CD4-positive, alpha-beta T cell treated with Interleukin-4 for 4 hours (primary cell): ENCODE data around the gene PSAP.
A peak's percentile ranks its signal among the peaks of the same experiment; 100 is the strongest.
"Not testable (repeated sequence)": the region's sequence is repeated elsewhere in the genome, so short reads cannot be mapped to it uniquely, and the experiment has no call there.

Experiments used
- DNase-seq: peaks from one replicate; pipeline ENCODE4 v3.0.0-alpha.2; 2020

PSAP gene

DNA sequence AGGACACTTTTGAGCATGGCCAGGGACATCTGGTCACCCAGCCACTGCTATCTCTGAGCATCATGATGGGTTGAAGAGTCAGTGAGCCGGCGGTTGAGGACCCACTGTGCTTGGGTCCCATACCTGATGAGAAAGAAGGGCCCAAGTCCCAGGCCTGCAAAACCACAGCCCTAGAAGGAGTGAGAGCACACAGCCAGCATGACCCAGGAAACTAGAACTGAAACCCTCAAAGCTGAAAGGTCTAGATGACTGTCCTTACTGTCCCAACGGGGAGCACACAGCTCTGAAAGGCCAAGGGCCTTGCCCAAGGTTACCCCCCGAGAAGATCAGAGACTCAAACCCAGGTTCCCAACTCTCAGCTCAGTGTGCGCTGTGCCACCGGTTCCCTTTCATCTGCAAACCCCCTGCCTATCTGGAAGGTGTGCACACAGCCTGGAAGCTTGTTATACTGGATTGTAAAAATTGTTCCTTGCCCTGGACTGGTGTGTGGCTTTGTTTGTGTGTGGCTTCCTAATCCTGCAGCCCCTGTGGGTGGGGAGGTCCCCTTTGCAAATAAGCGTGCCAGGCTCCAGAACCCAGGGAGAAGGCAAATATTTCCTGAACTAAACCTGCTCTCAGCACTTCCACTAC, 22.6 kb upstream of the PSAP start:
- DNase-seq: no peak

DNA sequence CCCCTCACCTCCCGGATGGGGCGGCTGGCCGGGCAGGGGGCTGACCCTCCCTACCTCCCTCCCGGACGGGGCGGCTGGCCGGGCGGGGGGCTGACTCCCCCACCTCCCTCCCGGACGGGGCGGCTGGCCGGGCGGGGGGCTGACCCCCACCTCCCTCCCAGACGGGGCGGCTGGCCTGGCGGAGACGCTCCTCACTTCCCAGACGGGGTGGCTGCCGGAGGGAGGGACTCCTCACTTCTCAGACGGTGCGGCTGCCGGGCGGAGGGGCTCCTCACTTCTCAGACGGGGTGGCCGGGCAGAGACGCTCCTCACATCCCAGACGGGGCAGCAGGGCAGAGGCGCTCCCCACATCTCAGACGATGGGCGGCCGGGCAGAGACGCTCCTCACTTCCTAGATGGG, 18.6 kb upstream of the PSAP start:
- not testable (repeated sequence) for DNase-seq

DNA sequence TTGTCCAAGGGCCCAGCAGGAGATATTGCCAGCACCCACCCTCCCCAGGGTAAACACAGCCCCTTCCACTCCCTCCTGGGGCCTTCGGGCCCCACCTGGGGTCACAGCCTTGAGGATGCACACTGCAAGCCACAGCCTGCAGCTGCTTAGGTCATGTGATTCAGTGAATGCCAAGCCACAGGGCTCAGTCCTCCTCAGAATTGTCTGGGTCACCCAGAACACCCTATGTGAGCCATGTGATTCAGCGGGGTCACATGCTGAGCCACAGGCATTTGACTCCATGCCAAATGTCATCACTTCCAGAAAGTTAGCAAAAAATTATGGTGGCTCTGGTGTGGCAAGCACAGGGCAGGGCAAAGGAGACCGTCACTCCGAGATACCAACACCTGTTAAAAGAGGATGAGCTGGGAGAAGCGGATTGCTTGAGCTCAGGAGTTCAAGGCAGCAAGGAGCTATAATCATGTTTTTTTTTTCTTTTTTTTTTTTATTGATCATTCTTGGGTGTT, 17.2 kb upstream of the PSAP start:
- DNase-seq: no peak

DNA sequence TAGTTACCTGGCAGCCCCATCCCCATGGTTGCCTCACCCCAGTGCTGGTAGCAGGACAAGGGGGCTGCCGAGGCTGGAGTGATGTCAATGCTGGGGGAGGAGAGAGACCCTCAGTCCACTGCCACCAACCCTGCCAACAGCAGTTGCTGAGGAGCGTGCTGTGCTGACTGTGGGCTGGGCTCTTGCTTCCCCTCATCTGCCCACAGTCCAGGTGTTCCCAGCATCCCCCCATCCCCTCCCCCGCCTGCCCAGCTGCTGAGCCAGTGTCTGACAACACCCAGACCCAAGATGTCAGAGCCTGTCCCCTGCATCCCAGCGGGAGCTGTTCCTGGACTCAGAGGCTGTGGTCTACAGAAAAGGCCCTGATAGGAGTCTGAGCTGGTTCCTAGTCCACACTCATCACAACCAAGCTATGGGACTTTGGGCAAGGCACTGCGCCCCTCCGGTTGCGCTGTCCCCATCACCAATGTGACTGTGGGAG, 14.6 kb upstream of the PSAP start:
- DNase-seq: no peak

DNA sequence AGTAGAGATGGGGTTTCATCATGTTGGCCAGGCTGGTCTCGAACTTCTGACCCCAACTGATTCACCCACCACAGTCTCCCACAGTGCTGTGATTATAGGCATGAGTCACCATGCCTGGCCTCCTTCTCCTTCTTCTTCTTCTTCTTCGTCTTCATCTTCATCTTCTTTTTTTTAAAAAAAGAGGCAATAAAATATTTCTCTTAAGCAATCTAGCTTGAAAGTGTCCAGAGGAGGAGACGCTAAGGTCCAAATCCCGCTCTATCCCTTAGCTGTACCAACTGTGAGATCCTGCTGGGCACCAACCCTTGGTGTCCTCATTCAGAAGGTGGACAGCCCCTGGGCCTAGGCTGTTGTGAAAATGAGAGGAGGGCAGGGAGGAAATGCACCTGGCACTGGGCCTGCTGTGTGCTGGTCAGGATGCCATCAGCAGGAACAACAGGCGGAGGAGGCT, 13.9 kb upstream of the PSAP start:
- no peak for DNase-seq

DNA sequence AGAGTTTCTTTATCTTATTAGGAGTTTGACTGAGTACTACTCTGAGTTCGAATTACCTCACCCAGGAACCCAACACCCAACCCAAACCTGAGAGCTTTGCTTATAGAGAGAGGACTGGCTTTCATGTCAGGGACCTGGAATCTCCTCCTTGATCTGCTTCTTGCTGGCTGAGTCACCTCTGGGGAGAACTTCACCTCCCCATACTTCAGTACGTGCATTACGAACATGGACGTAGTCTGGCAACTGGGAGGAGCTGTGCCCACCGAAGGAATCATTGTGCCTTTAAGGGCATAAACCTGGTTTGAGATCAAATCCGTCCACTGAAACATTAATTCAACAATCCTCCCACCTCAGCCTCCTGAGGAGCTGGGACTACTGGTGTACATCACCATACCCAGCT, 12.2 kb upstream of the PSAP start:
- no peak for DNase-seq

DNA sequence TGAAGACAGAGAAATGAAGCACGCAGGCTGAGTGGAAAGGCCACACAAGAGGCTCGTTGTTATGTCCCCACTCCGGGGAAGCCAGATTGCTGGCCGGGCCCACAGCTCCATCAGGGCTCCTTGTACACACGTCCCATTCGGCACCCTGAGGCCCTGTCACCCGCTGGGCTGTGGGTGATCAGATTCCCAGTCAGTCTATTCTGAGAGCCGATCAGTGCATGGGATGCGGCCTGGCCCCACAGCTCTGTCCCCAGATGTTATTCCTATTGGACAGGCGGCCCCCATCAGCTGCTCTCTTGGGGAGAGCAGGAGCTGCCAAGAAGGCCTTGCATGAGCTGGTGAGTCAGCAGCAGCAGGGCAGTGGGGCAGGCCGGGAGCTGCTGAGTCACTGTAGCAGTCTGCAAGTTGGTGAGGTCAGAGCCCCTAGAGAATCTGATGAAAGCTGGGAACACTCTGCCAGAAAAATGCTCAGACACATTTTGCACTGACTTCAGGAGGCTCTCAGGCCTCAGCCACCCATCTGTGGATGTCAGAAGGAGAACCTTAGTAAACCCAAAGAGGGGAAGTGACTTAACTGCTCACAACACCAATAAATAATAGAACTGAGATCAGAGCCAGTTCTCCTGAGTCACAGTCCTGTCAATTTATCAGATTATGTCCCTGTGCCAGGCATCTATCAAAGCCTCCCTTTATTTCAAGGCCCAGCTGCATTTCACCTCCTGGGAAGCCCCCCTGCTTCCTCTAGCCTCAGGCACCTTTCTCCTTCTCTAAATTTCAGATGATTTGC, 9.4 kb upstream of the PSAP start:
- peak; percentile 32 for DNase-seq

DNA sequence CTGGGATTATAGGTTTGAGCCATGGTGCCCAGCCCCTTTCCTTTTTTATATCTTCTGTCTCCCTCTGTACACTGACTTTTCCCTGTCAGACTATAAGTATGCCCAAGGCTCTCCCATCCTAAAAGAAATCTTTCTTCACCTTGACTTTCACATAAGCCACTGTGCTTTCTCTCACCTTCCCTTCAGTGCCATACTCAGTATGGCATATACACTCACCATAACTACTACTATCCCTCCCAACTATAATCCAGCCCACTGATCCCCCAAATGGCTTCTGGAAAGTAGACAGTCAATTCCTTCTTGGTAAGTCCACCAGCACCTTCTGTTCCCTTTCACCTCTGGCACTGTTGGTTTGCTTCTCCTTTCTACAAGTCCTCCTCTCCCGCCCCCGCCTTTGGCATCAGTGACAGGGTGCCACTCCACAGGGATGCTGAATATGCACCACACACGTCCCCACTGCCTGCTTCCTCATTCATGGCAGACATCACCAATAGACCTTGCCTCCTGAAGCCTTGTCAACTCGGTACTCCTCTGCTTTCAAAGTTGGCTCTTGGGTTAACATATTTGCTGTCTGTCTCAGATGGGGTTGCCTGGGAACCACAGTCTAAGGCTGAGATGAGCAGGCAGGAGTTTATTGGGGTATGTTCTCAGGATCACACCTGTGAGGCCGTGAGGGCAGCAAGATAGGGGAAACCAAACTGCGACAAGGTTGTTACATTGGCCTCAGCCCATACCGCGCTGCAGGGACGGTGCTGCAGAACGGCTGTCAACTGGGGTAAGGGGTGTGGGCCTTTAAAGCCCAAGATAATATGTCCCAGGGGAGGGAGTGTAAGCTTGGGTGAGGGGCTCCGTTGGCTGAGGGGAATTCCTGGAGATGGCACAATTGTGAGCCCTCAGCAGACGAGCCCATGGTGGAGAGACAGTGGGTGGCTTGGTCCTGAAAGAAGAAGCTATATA, 7.2 kb upstream of the PSAP start:
- DNase-seq: no peak

DNA sequence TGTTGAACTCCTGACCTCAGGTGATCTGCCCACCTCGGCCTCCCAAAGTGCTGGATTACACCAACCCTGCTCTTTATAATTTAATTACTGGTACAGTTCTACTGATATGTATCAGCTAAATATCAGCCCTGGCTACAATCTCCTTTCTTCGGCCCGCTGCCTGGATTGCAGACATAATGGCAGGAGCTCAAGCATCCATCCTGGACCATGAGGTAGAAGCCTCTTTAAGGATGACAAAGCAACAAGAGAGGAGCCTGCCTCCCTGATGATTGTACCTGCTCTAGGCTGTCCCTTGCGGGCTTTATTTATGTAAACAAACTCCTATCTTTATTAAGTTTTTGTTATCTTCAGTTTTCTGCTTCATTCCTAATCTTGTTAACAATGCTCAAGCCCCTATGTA, 5.6 kb upstream of the PSAP start:
- no peak for DNase-seq

DNA sequence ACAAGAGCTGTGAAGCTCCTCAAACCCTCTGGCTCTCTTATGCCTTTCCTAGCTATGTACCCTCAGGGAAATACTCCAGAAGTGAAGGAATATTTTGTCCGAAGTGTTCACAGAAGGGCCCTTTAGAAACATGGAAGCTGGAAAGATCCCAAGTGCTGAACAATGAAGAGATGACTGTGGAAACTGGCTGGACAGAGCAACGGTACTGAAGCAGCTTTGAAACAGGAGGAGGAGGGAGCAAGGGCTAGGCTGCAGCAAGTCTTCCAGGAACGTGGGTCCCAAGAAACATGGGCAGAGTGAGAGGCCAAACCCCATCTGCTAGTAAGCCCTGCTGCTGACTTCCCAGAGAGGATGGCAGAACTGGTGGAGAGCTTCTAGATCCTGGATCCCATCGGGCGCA, 3.0 kb upstream of the PSAP start:
- no peak for DNase-seq

DNA sequence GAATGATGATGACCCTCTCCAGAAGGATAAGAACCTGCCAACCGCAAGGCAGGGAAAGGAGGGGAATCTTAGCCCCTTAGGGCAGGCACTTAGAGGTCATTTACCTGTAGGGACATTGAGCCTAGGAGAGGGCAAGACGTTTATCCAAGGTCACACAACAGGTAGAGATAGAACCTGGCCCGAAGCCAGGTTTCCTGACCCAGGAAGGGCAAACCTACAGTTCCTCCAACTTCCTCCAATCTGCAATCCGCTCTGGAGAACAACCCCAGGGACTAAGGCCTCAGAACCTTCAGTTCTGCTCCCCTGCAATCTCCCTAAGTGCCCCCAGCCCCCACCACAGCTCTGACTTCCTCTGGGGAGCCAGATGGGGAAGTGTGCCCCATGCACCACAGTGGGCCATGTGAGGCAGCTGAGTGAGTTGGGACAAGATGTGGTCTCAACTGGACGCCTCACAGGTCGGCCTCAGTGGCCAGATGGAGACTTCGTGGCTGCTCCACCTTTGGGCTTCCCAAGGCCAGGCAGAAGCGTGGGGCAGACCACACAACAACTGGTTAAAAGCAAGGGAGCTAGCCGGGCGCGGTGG, 1.4 kb upstream of the PSAP start:
- DNase-seq: no peak

DNA sequence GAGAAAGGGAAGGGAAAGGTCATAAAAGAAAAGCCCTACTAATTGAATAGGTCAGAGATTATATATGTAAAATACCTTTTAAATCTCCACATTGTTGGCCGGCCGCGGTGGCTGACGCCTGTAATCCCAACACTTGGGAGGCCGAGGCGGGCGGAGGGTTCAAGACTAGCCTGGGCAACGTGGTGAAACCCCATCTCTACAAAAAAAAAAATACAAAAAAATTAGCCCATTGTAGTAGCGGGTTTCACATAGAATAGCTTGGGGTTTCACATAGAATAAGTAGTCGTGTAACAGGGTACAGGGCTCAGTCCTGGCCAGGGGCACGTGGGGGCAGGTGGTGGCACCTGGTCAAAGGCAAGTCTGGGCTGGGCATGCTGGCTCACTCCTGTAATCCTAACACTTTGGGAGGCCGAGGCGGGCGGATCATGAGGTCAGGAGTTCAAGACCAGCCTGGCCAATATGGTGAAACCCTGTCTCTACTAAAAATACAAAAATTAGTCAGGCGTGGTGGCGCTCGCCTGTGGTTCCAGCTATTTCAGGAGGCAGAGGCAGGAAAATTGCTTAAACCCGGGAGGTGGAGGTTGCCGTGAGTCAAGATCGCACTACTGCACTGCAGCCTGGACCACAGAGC, 529 bp upstream of the PSAP start:
- DNase-seq: not testable (repeated sequence)

DNA sequence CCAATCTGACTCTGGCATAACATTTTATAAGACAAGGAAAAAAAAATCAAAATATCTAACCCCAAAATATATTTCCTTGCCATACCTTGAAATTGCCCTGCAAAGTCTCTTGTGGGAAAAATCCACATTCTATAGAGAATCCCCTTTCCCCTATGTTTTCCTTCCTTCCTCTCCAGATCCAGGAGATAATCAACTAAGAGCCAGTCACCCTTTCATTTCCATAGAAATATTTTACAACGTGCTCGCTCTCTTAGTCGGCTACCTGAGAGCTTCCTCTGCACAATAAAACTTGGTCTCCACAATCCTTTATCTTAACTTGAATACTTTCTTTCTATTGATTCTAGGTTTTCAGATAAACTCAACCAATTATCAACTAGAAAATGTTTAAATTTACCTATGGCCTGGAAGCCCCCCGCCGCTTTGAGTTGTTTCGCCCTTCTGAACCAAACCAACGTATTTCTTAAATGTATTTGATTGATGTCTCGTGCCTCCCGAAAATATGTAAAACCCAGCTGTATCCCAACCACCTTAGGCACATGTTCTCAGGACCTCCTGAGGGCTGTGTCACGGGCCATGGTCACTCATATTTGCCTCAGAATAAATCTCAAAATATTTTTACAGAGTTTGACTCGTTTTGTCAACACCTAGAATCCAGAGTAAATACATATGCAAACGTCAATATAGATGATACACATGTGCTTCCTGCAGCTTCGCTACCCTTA, 869 bp downstream of the PSAP start:
- DNase-seq: no peak

DNA sequence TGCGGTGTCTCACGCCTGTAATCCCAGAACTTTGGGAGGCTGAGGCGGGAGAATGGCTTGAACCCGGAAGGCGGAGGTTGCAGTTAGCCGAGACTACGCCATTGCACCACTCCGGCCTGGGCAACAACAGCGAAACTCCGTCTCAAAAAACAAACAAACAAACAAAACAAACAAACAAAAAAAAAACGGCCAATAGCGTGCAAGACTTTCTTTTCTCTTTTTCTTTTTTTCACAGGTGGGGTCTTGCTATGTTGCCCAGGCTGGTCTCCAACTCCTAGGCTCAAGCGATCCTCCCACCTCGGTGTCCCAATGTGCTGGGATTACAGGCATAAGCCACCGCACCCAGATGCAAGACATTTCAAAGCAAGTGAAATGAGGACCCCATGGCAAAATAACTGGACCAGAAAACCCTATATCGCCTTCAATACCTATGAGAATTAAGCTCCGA, 1.6 kb downstream of the PSAP start:
- DNase-seq: no peak

DNA sequence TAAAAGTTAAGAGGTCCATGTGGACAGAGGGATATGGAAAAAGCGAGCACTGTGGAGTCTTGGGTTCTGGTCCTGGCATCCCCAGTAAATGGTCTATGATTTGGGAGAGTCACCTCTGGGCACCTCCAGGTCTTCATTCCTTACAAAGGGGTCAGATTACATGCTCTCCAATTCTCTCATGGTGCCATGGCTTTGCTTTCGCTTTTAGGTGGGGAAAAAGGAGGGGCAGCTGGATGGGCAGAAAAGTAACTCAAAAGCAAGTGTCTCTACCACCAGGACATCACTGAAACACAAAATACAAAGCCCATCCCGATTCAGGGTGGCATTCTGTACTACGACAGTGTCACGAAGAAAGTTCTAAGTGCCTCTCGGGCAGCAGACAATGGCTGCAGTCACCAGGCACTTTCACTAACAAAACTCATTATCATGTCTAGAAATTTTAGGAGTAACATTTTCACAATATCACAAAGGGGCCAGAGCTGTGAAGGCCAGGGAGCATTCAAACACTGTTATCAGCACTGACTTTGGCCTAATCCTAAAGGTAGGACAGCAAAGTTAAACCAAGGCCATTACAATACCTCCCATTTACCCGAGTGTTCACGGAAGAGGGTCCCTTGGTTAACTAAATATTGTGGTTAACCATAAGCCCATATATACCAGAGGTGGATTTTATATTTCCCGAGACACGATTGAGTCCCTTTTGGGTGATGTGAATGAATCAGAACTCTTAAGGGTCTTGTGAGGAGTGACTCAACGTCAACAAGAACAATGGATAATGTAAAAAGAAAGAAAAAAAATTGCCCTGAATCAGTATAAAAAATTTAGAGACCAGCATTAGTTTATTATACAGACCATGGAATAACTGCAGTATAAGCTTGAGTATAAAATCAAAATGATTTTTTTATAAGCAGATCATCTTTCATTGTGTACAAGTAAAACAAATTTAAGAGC, 2.5 kb downstream of the PSAP start:
- DNase-seq: no peak

DNA sequence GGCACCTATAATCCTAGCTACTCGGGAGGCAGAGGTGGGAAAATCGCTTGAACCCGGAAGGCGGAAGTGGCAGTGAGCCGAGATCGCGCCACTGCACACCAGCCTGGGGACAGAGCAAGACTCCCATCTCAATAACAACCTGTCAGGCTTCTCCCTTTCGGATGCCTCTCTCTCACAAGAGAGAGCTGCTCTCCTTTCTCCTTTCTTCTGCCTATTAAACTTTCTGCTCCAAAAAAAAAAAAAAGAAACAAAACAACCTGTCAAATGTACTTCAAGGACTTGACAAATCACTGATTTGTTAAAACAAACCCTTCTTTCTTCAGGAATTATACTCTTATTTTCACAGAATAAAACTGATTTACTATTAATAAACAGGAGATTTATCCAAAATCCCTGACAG, 3.6 kb downstream of the PSAP start:
- no peak for DNase-seq

DNA sequence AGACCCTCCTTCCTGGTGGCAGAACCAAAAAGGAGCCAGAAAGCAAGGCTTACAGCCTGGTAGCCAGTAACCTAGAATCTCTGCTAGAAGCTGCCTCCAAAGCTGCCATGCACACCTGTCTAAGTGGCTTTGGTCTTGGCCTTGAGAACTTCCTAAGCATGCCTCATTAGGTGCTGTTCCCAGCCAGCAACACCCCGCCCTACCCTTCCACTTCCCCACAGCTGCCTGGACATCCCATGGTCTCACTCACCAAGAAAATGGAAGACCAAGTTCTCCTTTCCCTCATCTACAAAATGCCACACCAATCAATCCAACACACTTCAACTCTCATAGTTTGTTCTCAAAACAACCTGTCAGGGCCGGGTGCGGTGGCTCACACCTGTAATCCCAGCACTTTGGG, 4.2 kb downstream of the PSAP start:
- no peak for DNase-seq

DNA sequence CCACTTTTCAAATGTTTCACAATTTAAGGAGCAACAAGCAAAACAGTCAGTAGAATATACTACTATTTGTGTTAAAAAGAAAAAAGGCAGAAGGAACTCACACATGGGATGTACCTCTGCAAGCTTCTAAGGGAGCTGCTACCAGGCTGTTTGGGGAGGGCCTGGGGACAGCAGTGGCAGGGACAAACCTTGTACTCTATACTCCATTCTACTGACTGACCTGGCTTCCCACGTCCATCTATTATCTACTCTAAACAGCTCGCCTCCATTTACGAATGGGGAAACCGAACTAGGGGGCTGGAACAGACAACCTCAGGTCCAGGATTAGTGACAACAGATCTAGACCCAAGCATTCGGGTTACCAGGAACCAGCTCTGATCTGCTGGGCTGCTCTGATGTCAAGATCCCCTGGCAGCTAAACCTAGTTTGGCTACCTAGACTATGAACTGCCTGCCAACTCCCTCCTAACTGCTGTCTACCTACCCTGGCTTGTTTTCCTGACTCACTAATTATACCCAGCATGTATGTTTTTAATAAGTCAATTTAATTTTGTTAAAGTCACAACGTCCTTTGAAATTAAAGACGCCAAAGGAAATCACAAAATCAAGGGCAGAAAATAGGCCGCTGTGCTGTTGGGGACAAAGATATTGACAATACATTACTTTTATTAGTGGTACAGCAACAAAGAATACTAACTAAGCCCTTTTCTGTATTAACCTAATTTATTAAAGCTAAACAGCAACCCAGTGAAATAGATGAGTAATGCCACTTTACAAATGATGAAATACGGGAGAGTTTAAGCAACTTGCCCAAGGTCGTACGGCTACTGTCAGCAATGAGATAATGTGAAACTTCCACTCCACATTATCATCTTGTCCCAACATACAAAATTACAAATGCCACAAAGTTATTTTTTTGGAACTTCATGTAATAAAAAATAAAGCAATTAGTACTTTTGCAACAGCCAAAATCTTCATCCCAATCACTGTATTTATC, 5.3 kb downstream of the PSAP start:
- DNase-seq: no peak

DNA sequence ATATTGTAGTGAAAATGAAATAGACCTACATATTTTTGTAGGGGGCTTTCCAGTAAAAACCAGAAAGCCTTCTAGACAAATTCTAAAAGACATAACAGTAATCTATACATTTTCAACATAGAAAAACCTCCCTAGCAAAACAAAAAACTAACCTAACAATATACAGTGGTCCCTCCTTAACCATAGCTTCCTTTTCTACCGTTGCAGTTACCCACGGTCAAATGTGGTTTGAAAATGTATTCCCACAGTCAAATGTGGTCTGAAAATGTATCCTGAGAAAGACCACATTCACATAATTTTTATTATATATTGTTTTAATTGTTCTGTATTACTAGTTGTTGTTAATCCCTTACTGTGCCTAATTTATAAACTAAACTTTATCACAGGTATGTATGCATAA, 6.4 kb downstream of the PSAP start:
- DNase-seq: no peak
